ENCODE data around the gene RPS4Y1. TPM values are rescaled to one million over a fixed set of nuclear protein-coding genes. Genes with fewer than 3 reads are reported as not detected.

RPS4Y1 gene
- total and polyA plus RNA-seq, 10 donors = 0.50 to 725 (median 286) TPM; not detected in 5

GRCh38 chrY:2837932-2838331 lies 3.5 kb upstream of the RPS4Y1 start:
- peaks cover 0 to 4% (median 0%) of the 10 kb centered on the region in 7 donors for H3K27me3 ChIP-seq (replicated peaks in 1 of 7)
- intact Hi-C loops (cut with DNase I; ENCODE audit: low total_unique reads) = no loop called here
- peaks cover 0 to 11% (median 4%) of the 10 kb centered on the region in 6 donors for H3K4me1 ChIP-seq
- H3K27ac ChIP-seq = no peak overlapping the region
- H3K36me3 ChIP-seq = peaks cover 0 to 3% (median 0%) of the 10 kb centered on the region in 6 donors
- TF ChIP-seq POLR2AphosphoS5 (IDR thresholded peaks at IDR 0.05) (no peak), CTCF (IDR thresholded peaks at IDR 0.05 in 8 of 11, conservative IDR thresholded peaks at IDR 0.05 in 3 of 11) (no peak), POLR2A (IDR thresholded peaks at IDR 0.05) (no peak)
- H3K4me3 ChIP-seq = no peak overlapping the region
- no peaks in the 10 kb centered on the region for H3K9me3 ChIP-seq
- no peak for DNase-seq
- WGBS, 5 donors = 77 to 91% (median 79%) methylated on average over 1 of the region's 1 CpG; no CpG with 5 or more reads in 2 of the 5 donors

GRCh38 chrY:2846791-2847190 lies 5.4 kb downstream of the RPS4Y1 start:
- intact Hi-C loops (cut with DNase I; ENCODE audit: low total_unique reads) = no loop called here
- Histone ChIP-seq H3K36me3 (peaks cover 0 to 90% (median 0%) of the 10 kb centered on the region in 6 donors), H3K4me1 (peaks cover 0 to 65% (median 22%) of the 10 kb centered on the region in 6 donors), H3K4me3 (no peak overlapping the region), H3K27me3 (replicated peaks in 1 of 7) (no peaks in the 10 kb centered on the region), H3K9me3 (no peaks in the 10 kb centered on the region), H3K27ac (no peak overlapping the region)
- no peak for DNase-seq
- WGBS, 5 donors = 90 to 96% (median 91%) methylated on average over 4 of the region's 4 CpGs; no CpG with 5 or more reads in 2 of the 5 donors
- TF ChIP-seq CTCF (IDR thresholded peaks at IDR 0.05 in 8 of 11, conservative IDR thresholded peaks at IDR 0.05 in 3 of 11) = no peak
- no peak for TF ChIP-seq POLR2A (IDR thresholded peaks at IDR 0.05)
- TF ChIP-seq POLR2AphosphoS5 (IDR thresholded peaks at IDR 0.05) = no peak

- Histone ChIP-seq H3K36me3 (peaks cover 0 to 98% (median 0%) of the 10 kb centered on the region in 6 donors), H3K4me1 (peaks cover 0 to 57% (median 20%) of the 10 kb centered on the region in 6 donors), H3K4me3 (no peak overlapping the region), H3K27me3 (replicated peaks in 1 of 7) (no peaks in the 10 kb centered on the region), H3K27ac (no peak overlapping the region), H3K9me3 (no peaks in the 10 kb centered on the region)
- TF ChIP-seq POLR2AphosphoS5 (IDR thresholded peaks at IDR 0.05) (no peak), POLR2A (IDR thresholded peaks at IDR 0.05) (no peak), CTCF (IDR thresholded peaks at IDR 0.05 in 8 of 11, conservative IDR thresholded peaks at IDR 0.05 in 3 of 11) (no peak)
- intact Hi-C loops (cut with DNase I; ENCODE audit: low total_unique reads) = no loop called here
- DNase-seq = no peak
- 77 to 92% (median 79%) methylated on average over 2 of the region's 2 CpGs; no CpG with 5 or more reads in 2 of the 5 donors for WGBS, 5 donors
These were observed 7.0 kb downstream of the RPS4Y1 start for GRCh38 chrY:2848384-2848783.

- 84 to 92% (median 89%) methylated on average over 1 of the region's 1 CpG; no CpG with 5 or more reads in 2 of the 5 donors for WGBS, 5 donors
- peaks cover 0 to 49% (median 17%) of the 10 kb centered on the region in 6 donors for H3K4me1 ChIP-seq
- DNase-seq = no peak
- H3K4me3 ChIP-seq = no peak overlapping the region
- intact Hi-C loops (cut with DNase I; ENCODE audit: low total_unique reads) = no loop called here
- TF ChIP-seq CTCF (IDR thresholded peaks at IDR 0.05 in 8 of 11, conservative IDR thresholded peaks at IDR 0.05 in 3 of 11) = no peak
- no peak for TF ChIP-seq POLR2A (IDR thresholded peaks at IDR 0.05)
- no peak for TF ChIP-seq POLR2AphosphoS5 (IDR thresholded peaks at IDR 0.05)
- peaks cover 0 to 98% (median 0%) of the 10 kb centered on the region in 6 donors for H3K36me3 ChIP-seq
- H3K9me3 ChIP-seq = no peaks in the 10 kb centered on the region
- no peak overlapping the region for H3K27ac ChIP-seq
- H3K27me3 ChIP-seq (replicated peaks in 1 of 7) = no peaks in the 10 kb centered on the region
These were observed 8.0 kb downstream of the RPS4Y1 start for GRCh38 chrY:2849368-2849767.
